ENCODE data around the gene PAIP2. TPM values are rescaled to one million over a fixed set of nuclear protein-coding genes. Genes with fewer than 3 reads are reported as not detected.

Gene PAIP2
- total and polyA plus RNA-seq, 11 donors = 93.2 to 154 (median 132) TPM

- DNase-seq (peak in 2 of 5 donors; percentile 64 to 75), ATAC-seq (peak; percentile 34 to 82 (median 69))
- intact Hi-C loops (cut with DNase I) = no loop called here
- H3K4me3 ChIP-seq = no peak overlapping the region
- peak overlapping the region in 10 of 12 donors; percentile 12 to 81 (median 40) for H3K27ac ChIP-seq
- peaks cover 0 to 45% (median 6%) of the 10 kb centered on the region in 12 donors for H3K4me1 ChIP-seq
- WGBS, 4 donors = 71 to 76% (median 73%) methylated on average over 7 of the region's 7 CpGs
- no peaks in the 10 kb centered on the region for H3K27me3 ChIP-seq
- peaks cover 0 to 73% (median 61%) of the 10 kb centered on the region in 9 donors for H3K36me3 ChIP-seq
- H3K9me3 ChIP-seq = no peaks in the 10 kb centered on the region
- TF ChIP-seq POLR2A (IDR thresholded peaks at IDR 0.05) = no peak
- TF ChIP-seq, protein P1, sequence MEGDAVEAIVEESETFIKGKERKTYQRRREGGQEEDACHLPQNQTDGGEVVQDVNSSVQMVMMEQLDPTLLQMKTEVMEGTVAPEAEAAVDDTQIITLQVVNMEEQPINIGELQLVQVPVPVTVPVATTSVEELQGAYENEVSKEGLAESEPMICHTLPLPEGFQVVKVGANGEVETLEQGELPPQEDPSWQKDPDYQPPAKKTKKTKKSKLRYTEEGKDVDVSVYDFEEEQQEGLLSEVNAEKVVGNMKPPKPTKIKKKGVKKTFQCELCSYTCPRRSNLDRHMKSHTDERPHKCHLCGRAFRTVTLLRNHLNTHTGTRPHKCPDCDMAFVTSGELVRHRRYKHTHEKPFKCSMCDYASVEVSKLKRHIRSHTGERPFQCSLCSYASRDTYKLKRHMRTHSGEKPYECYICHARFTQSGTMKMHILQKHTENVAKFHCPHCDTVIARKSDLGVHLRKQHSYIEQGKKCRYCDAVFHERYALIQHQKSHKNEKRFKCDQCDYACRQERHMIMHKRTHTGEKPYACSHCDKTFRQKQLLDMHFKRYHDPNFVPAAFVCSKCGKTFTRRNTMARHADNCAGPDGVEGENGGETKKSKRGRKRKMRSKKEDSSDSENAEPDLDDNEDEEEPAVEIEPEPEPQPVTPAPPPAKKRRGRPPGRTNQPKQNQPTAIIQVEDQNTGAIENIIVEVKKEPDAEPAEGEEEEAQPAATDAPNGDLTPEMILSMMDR (IDR thresholded peaks at IDR 0.05) = no peak
Measured at GRCh38 chr5:139371482-139372435, 30.1 kb downstream of the PAIP2 start.

DNA sequence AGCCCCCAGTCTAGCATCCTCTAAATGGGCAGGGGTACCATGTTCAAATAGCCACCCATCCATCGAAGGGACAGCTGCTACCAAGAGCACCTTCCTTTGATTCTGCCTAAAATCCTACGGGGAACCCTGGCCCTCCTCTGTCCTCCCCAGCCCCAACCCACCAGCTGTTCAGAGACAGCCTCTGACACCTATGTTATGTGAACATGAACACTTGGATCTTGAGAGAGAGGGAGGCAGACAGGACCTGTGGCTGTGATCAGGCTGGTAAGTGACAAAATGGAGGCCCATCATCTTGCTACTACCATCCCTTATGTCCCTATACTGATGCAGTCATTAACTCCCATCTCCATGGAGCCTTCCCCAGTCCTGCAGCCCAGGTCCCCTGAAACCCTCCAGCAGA lies 33.3 kb downstream of the PAIP2 start:
- Histone ChIP-seq H3K9me3 (no peaks in the 10 kb centered on the region), H3K4me1 (peaks cover 0 to 41% (median 6%) of the 10 kb centered on the region in 12 donors), H3K27me3 (no peaks in the 10 kb centered on the region), H3K36me3 (peaks cover 0 to 42% (median 35%) of the 10 kb centered on the region in 9 donors), H3K27ac (peak overlapping the region in 2 of 12 donors; percentile 76 to 81), H3K4me3 (no peak overlapping the region)
- ATAC-seq (no peak), DNase-seq (no peak)
- intact Hi-C loops (cut with DNase I) = no loop called here
- TF ChIP-seq, protein P1 (IDR thresholded peaks at IDR 0.05) = no peak
- TF ChIP-seq POLR2A (IDR thresholded peaks at IDR 0.05) = no peak
- WGBS, 4 donors = 90 to 100% (median 95%) methylated on average over 2 of the region's 2 CpGs

- WGBS, 4 donors = 91 to 98% (median 95%) methylated on average over 7 of the region's 7 CpGs
- TF ChIP-seq, protein P1 (IDR thresholded peaks at IDR 0.05) = no peak
- no peak for TF ChIP-seq POLR2A (IDR thresholded peaks at IDR 0.05)
- Histone ChIP-seq H3K9me3 (no peaks in the 10 kb centered on the region), H3K36me3 (peaks cover 0 to 29% (median 22%) of the 10 kb centered on the region in 9 donors), H3K27me3 (no peaks in the 10 kb centered on the region), H3K4me3 (no peak overlapping the region), H3K27ac (no peak overlapping the region), H3K4me1 (peaks cover 0 to 33% (median 6%) of the 10 kb centered on the region in 12 donors)
- no peak for ATAC-seq
- DNase-seq = no peak
- intact Hi-C loops (cut with DNase I) = no loop called here
Measured at GRCh38 chr5:139376364-139376763, 34.7 kb downstream of the PAIP2 start.

- intact Hi-C loops (cut with DNase I) = no loop called here
- H3K27me3 ChIP-seq = no peaks in the 10 kb centered on the region
- peaks cover 0 to 20% (median 14%) of the 10 kb centered on the region in 9 donors for H3K36me3 ChIP-seq
- TF ChIP-seq, protein P1 (IDR thresholded peaks at IDR 0.05) = no peak
- TF ChIP-seq POLR2A (IDR thresholded peaks at IDR 0.05) = no peak
- peaks cover 0 to 26% (median 6%) of the 10 kb centered on the region in 12 donors for H3K4me1 ChIP-seq
- no peak overlapping the region for H3K4me3 ChIP-seq
- 88 to 93% (median 90%) methylated on average over 3 of the region's 3 CpGs for WGBS, 4 donors
- no peak overlapping the region for H3K27ac ChIP-seq
- H3K9me3 ChIP-seq = no peaks in the 10 kb centered on the region
- no peak for DNase-seq
- ATAC-seq = no peak
Measured at GRCh38 chr5:139377226-139377625, 35.6 kb downstream of the PAIP2 start.

Data from heart left ventricle (tissue), 16 donors.